ENCODE results near the gene FOXM1. TPM values are rescaled to one million over a fixed set of nuclear protein-coding genes. Genes with fewer than 3 reads are reported as not detected.

FOXM1 gene
- total RNA-seq, 4 donors from 2014 or later: 1.4 to 6.5 (median 2.9) TPM

DNA sequence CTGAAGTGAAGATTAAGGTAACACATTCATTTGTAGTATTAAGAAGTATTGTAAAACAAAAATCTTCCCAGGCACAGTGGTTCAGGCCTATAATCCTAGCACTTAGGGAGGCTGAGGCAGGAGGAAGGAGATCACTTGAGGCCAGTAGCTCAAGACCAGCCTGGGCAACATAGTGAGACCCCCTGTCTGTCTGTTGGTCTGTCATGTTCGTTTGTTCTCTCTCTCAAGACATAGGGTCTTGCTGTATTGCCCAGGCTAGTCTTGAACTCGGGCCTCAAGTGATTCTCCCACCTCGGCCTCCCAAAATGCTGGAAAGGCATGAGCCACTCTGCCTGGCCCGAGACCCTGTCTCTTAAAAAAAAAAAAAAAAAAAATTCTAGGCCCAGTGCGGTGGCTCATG lies 20.4 kb upstream of the FOXM1 start:
- 95 to 100% methylated on average over 5 of the region's 5 CpGs for WGBS, 2 donors
- H3K4me3 ChIP-seq (ENCODE audit: low read depth, poor library complexity, severe bottlenecking): no peak overlapping the region
- peak in 1 of 2 donors; percentile 10 for DNase-seq (ENCODE audit: low spot score in 2 of 2)
- intact Hi-C loops (cut with DNase I; ENCODE audit: low total_unique reads): no loop called here
- TF ChIP-seq, protein P1, sequence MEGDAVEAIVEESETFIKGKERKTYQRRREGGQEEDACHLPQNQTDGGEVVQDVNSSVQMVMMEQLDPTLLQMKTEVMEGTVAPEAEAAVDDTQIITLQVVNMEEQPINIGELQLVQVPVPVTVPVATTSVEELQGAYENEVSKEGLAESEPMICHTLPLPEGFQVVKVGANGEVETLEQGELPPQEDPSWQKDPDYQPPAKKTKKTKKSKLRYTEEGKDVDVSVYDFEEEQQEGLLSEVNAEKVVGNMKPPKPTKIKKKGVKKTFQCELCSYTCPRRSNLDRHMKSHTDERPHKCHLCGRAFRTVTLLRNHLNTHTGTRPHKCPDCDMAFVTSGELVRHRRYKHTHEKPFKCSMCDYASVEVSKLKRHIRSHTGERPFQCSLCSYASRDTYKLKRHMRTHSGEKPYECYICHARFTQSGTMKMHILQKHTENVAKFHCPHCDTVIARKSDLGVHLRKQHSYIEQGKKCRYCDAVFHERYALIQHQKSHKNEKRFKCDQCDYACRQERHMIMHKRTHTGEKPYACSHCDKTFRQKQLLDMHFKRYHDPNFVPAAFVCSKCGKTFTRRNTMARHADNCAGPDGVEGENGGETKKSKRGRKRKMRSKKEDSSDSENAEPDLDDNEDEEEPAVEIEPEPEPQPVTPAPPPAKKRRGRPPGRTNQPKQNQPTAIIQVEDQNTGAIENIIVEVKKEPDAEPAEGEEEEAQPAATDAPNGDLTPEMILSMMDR (IDR thresholded peaks at IDR 0.05): no peak
- no peak for TF ChIP-seq POLR2A (IDR thresholded peaks at IDR 0.05)

DNA sequence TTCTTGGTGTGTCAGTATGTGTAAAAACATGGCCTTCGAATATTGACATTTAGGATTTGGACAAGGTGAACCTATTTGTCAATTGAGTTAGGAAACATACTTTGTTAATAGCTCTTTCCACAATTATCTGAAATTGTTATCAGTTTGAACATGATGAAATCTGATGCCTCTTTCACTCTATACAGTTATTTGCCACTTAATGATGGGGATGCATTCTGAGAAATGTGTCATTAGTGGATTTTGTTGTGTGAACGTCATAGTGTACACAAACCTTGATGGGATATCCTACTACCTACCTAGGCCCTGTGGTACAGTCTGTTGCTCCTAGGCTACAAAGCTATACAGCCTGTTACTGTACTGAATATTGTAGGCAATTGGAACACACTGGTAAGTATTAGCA lies 18.5 kb upstream of the FOXM1 start:
- H3K4me3 ChIP-seq (ENCODE audit: low read depth, poor library complexity, severe bottlenecking): no peak overlapping the region
- WGBS, 2 donors: 46 to 58% methylated on average over 2 of the region's 2 CpGs
- DNase-seq (ENCODE audit: low spot score in 2 of 2): no peak
- TF ChIP-seq, protein P1 (IDR thresholded peaks at IDR 0.05): no peak
- TF ChIP-seq POLR2A (IDR thresholded peaks at IDR 0.05): no peak
- intact Hi-C loops (cut with DNase I; ENCODE audit: low total_unique reads): no loop called here

DNA sequence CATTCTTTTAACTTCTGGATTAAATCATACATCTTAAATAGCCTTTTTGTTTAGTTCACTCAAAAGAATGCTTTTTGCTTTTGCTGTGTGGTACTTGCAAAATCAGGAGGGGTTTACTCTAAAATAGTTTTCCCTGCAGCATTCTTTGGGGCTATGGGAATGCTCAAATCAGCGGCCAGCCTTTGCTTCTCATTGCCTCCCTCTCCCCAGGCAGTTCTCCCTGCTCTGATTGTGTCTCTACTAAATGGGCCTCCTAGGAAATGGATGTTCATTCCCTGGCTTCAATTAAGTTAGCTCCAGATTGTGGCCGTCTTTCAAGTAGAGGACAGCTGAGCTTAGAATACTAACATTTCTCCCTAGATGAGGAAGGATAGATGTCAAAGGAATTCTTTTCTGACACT lies 18.1 kb upstream of the FOXM1 start:
- no peak for DNase-seq (ENCODE audit: low spot score in 2 of 2)
- WGBS, 2 donors: 0 to 22% methylated on average over 2 of the region's 2 CpGs
- TF ChIP-seq, protein P1 (IDR thresholded peaks at IDR 0.05): no peak
- no peak for TF ChIP-seq POLR2A (IDR thresholded peaks at IDR 0.05)
- no peak overlapping the region for H3K4me3 ChIP-seq (ENCODE audit: low read depth, poor library complexity, severe bottlenecking)
- intact Hi-C loops (cut with DNase I; ENCODE audit: low total_unique reads): no loop called here

DNA sequence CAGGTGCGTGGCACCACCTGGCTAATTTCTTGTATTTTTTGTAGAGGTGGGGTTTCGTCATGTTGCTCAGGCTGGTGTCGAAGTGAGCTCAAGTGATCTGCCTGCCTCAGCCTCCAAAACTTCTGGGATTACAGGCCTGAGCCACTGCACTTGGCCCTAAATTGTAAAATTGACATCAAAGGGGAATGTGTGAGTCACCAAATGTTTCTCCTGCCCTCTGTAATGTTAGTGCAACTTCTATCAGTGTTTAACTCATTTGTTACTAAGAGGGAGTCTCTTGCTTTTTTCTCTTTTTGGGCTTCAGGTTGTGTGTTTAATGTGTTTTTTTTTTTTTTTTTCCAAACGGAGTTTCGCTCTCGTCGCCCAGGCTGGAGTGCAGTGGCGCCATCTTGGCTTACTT lies 16.0 kb upstream of the FOXM1 start:
- no peak for TF ChIP-seq POLR2A (IDR thresholded peaks at IDR 0.05)
- TF ChIP-seq, protein P1 (IDR thresholded peaks at IDR 0.05): no peak
- intact Hi-C loops (cut with DNase I; ENCODE audit: low total_unique reads): no loop called here
- 61 to 72% methylated on average over 8 of the region's 8 CpGs for WGBS, 2 donors
- peak; percentile 58 to 88 for DNase-seq (ENCODE audit: low spot score in 2 of 2)
- H3K4me3 ChIP-seq (ENCODE audit: low read depth, poor library complexity, severe bottlenecking): no peak overlapping the region

DNA sequence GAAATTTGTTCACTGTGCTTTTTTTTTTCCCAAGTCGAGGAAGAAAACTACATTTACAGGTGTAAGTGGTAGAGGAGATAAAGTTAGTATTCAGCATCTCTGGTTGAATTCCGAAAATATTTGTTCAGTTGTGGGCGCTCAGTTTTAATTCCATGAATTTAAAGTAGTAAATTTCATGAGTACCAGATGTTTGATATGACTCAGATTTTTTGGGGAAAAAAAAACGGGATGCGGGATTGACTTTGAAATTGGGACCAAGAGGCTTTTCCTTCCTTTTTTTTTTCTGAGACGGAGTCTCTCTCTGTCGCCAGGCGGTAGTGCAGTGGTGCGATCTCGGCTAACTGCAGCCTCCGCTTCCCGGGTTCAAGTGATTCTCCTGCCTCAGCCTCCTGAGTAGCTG lies 15.3 kb upstream of the FOXM1 start:
- WGBS, 2 donors: 49 to 66% methylated on average over 12 of the region's 12 CpGs
- intact Hi-C loops (cut with DNase I; ENCODE audit: low total_unique reads): no loop called here

More for the DNA sequence above, 15.3 kb upstream of the FOXM1 start:
- no peak overlapping the region for H3K4me3 ChIP-seq (ENCODE audit: low read depth, poor library complexity, severe bottlenecking)
- TF ChIP-seq, protein P1 (IDR thresholded peaks at IDR 0.05): no peak
- TF ChIP-seq POLR2A (IDR thresholded peaks at IDR 0.05): no peak
- no peak for DNase-seq (ENCODE audit: low spot score in 2 of 2)
